HG03342 (cell line): ENCODE results near the gene CCDC91.
"Not testable (repeated sequence)": the region's sequence is repeated elsewhere in the genome, so short reads cannot be mapped to it uniquely, and the experiment has no call there.

ENCODE experiments used
- ATAC-seq: cut with Tn5 transposase; IDR thresholded peaks from one replicate; pipeline ENCODE4 v1.9.1; 2021; ENCODE audit warnings: mild to moderate bottlenecking, moderate library complexity; ENCODE audit not compliant: unreplicated experiment

The CCDC91 gene

GRCh38 chr12:28351414-28351813, 161.2 kb downstream of the CCDC91 start:
- ATAC-seq = no peak

- ATAC-seq = no peak
Measured at GRCh38 chr12:28355161-28355560, 164.9 kb downstream of the CCDC91 start.

GRCh38 chr12:28360253-28360652, 170.0 kb downstream of the CCDC91 start:
- ATAC-seq = no peak

GRCh38 chr12:28367326-28367725, 177.1 kb downstream of the CCDC91 start:
- no peak for ATAC-seq

GRCh38 chr12:28367993-28368392, 177.7 kb downstream of the CCDC91 start:
- no peak for ATAC-seq

GRCh38 chr12:28369483-28369882, 179.2 kb downstream of the CCDC91 start:
- no peak for ATAC-seq

GRCh38 chr12:28374556-28374955, 184.3 kb downstream of the CCDC91 start:
- no peak for ATAC-seq

- ATAC-seq = no peak
Measured at GRCh38 chr12:28378736-28379135, 188.5 kb downstream of the CCDC91 start.

GRCh38 chr12:28379779-28380178, 189.5 kb downstream of the CCDC91 start:
- not testable (repeated sequence) for ATAC-seq

GRCh38 chr12:28383368-28383767, 193.1 kb downstream of the CCDC91 start:
- no peak for ATAC-seq

- ATAC-seq = no peak
Measured at GRCh38 chr12:28388879-28389278, 198.6 kb downstream of the CCDC91 start.

GRCh38 chr12:28390206-28390605, 199.9 kb downstream of the CCDC91 start:
- ATAC-seq = no peak

- ATAC-seq = no peak
Measured at GRCh38 chr12:28390761-28391385, 200.6 kb downstream of the CCDC91 start.

- no peak for ATAC-seq
Measured at GRCh38 chr12:28409892-28410291, 219.6 kb downstream of the CCDC91 start.

GRCh38 chr12:28413460-28414109, 223.3 kb downstream of the CCDC91 start:
- no peak for ATAC-seq

- no peak for ATAC-seq
Measured at GRCh38 chr12:28415755-28416154, 225.5 kb downstream of the CCDC91 start.

- no peak for ATAC-seq
Measured at GRCh38 chr12:28421374-28421773, 231.1 kb downstream of the CCDC91 start.

- ATAC-seq = no peak
Measured at GRCh38 chr12:28424965-28425364, 234.7 kb downstream of the CCDC91 start.

- ATAC-seq = peak; percentile 78
Measured at GRCh38 chr12:28425526-28425925, 235.3 kb downstream of the CCDC91 start.

GRCh38 chr12:28427046-28427445, 236.8 kb downstream of the CCDC91 start:
- no peak for ATAC-seq

GRCh38 chr12:28440081-28440608, 249.9 kb downstream of the CCDC91 start:
- no peak for ATAC-seq

- ATAC-seq = no peak
Measured at GRCh38 chr12:28442101-28442500, 251.8 kb downstream of the CCDC91 start.
